HepG2 (cell line): ENCODE results near the gene MFNG. TPM values are rescaled to one million over a fixed set of nuclear protein-coding genes. Genes with fewer than 3 reads are reported as not detected.
A peak's percentile ranks its signal among the peaks of the same experiment; 100 is the strongest.

Experiments
- ATF7-NPFF ChIP-seq: sonication (generic); formaldehyde crosslinking; IDR thresholded peaks from 2 replicates; pipeline ENCODE4 v1.8.1; 2023; ENCODE audit warnings: mild to moderate bottlenecking, low read depth, missing genetic modification reagents, moderate library complexity
- DRAP1 ChIP-seq: IDR thresholded peaks from 2 replicates; pipeline ENCODE4 v1.6.1; 2016; ENCODE audit warnings: missing genetic modification reagents, missing compliant biosample characterization
- FLYWCH1 ChIP-seq: sonication (generic); formaldehyde crosslinking; IDR thresholded peaks from 2 replicates; pipeline ENCODE4 v1.8.1; 2023; ENCODE audit warnings: mild to moderate bottlenecking, missing genetic modification reagents
- FOXK1 ChIP-seq: sonication (generic); formaldehyde crosslinking; IDR thresholded peaks from 2 replicates; pipeline ENCODE4 v1.4.0; 2020; ENCODE audit warnings: low read depth, missing genetic modification reagents, borderline replicate concordance
- FUBP1 ChIP-seq: sonication (generic); formaldehyde crosslinking; IDR thresholded peaks from 2 replicates; pipeline ENCODE4 v1.5.1; 2020; ENCODE audit warnings: missing genetic modification reagents, mild to moderate bottlenecking, borderline replicate concordance
- KDM3A ChIP-seq: IDR thresholded peaks from 2 replicates; pipeline ENCODE4 v1.6.1; 2018; ENCODE audit warnings: low read depth, missing compliant biosample characterization
- MED8 ChIP-seq: sonication (generic); formaldehyde crosslinking; IDR thresholded peaks from 2 replicates; pipeline ENCODE4 v1.8.1; 2023; ENCODE audit warnings: mild to moderate bottlenecking, missing genetic modification reagents; ENCODE audit not compliant: insufficient replicate concordance
- PAF1 ChIP-seq: IDR thresholded peaks from 2 replicates; pipeline ENCODE4 v1.6.1; 2016; ENCODE audit warnings: missing genetic modification reagents, missing compliant biosample characterization
- PCBP2 ChIP-seq: fragments of 200-400 bp; formaldehyde crosslinking; optimal IDR thresholded peaks from 2 replicates; pipeline ENCODE3; 2018; ENCODE audit warnings: low read length, low read depth; ENCODE audit not compliant: poor library complexity, severe bottlenecking
- RELA ChIP-seq: sonication (generic); formaldehyde crosslinking; IDR thresholded peaks from 2 replicates; pipeline ENCODE4 v1.4.0; 2020; ENCODE audit warnings: missing genetic modification reagents
- TAF15 ChIP-seq: fragments of 200-400 bp; formaldehyde crosslinking; IDR thresholded peaks from one replicate; pipeline ENCODE4 v1.6.1; 2018; ENCODE audit warnings: mild to moderate bottlenecking, low read depth, low read length; ENCODE audit not compliant: poor library complexity, severe bottlenecking
- ZBTB8A ChIP-seq: sonication (generic); formaldehyde crosslinking; IDR thresholded peaks from 2 replicates; pipeline ENCODE4 v1.4.0; 2020; ENCODE audit warnings: mild to moderate bottlenecking, low read depth, missing genetic modification reagents, borderline replicate concordance
- ZFP36L1 ChIP-seq: sonication (generic); formaldehyde crosslinking; IDR thresholded peaks from 2 replicates; pipeline ENCODE4 v1.8.0; 2022; ENCODE audit warnings: mild to moderate bottlenecking, missing genetic modification reagents, moderate library complexity
- ZNF484 ChIP-seq: sonication (generic); formaldehyde crosslinking; IDR thresholded peaks from 2 replicates; pipeline ENCODE4 v1.5.1; 2020; ENCODE audit warnings: mild to moderate bottlenecking, low read depth, missing genetic modification reagents, borderline replicate concordance
- ZNF629 ChIP-seq: sonication (generic); formaldehyde crosslinking; conservative IDR thresholded peaks from 2 replicates; pipeline ENCODE4 v1.5.0; 2020; ENCODE audit warnings: missing genetic modification reagents
- ZNF639 ChIP-seq: conservative IDR thresholded peaks from 2 replicates; pipeline ENCODE4 v1.6.1; 2018; ENCODE audit warnings: missing genetic modification reagents
- polyA plus RNA-seq, 8 experiments: library from polyadenylated mRNA; depleted of rRNA in 3 of 8; stranded (reverse) in 7 of 8; unstranded in 1 of 8; fragments of >200 nt; fragmentation: Illumina TruSeq in 4 of 8; extraction: Trizol in 4 of 8; gene quantifications; 2 replicates each; pipeline versions ENCODE4 v1.2.1 to v1.2.3, GENCODE V29; 2011 to 2016; ENCODE audit warnings: low read depth in 4 of 8, missing spikeins in 1 of 8, mixed read lengths in 1 of 8; ENCODE audit not compliant: insufficient read depth in 1 of 8
- total RNA-seq, 5 experiments: library from RNA; depleted of rRNA; stranded (reverse); fragments of >200 nt; fragmentation: Illumina TruSeq; extraction: Trizol; gene quantifications; 2 replicates each; pipeline ENCODE4 v1.2.3, GENCODE V29; 2016; ENCODE audit warnings: low read depth in 1 of 5

MFNG gene
- total and polyA plus RNA-seq, 2 of the 13 experiments (the other 11 are each of a cell fraction or from before 2014, with no cell fraction given) = 1.0 to 11.7 TPM

GRCh38 chr22:37488337-37489135 lies 2.4 kb upstream of the MFNG start (continued):
- TF ChIP-seq ZNF629 (CRISPR knock-in tag) (no peak), ZNF484 (no peak), MED8 (CRISPR knock-in tag) (no peak), FLYWCH1 (CRISPR knock-in tag) (no peak), FOXK1 (0 out of 2 replicates have a peak, but pooled peaks have one; percentile 15), PCBP2 (no peak), ZFP36L1 (CRISPR knock-in tag) (peak; percentile 49; the same call in 1 of the 2 replicates), KDM3A (no peak; the same call in 1 of the 2 replicates), DRAP1 (CRISPR knock-in tag) (no peak), TAF15 (no peak), ZNF639 (CRISPR knock-in tag) (no peak), PAF1 (no peak), RELA (CRISPR knock-in tag) (no peak), ATF7-NPFF (peak; percentile 51; the same call in 1 of the 2 replicates), FUBP1 (CRISPR knock-in tag) (0 out of 2 replicates have a peak, but pooled peaks have one; percentile 83), ZBTB8A (CRISPR knock-in tag) (no peak)
